Measurements from ENCODE around the gene DSCAM. TPM values are rescaled to one million over a fixed set of nuclear protein-coding genes. Genes with fewer than 3 reads are reported as not detected.
"Not testable (repeated sequence)": the region's sequence is repeated elsewhere in the genome, so short reads cannot be mapped to it uniquely, and the experiment has no call there.

DSCAM gene, protein sequence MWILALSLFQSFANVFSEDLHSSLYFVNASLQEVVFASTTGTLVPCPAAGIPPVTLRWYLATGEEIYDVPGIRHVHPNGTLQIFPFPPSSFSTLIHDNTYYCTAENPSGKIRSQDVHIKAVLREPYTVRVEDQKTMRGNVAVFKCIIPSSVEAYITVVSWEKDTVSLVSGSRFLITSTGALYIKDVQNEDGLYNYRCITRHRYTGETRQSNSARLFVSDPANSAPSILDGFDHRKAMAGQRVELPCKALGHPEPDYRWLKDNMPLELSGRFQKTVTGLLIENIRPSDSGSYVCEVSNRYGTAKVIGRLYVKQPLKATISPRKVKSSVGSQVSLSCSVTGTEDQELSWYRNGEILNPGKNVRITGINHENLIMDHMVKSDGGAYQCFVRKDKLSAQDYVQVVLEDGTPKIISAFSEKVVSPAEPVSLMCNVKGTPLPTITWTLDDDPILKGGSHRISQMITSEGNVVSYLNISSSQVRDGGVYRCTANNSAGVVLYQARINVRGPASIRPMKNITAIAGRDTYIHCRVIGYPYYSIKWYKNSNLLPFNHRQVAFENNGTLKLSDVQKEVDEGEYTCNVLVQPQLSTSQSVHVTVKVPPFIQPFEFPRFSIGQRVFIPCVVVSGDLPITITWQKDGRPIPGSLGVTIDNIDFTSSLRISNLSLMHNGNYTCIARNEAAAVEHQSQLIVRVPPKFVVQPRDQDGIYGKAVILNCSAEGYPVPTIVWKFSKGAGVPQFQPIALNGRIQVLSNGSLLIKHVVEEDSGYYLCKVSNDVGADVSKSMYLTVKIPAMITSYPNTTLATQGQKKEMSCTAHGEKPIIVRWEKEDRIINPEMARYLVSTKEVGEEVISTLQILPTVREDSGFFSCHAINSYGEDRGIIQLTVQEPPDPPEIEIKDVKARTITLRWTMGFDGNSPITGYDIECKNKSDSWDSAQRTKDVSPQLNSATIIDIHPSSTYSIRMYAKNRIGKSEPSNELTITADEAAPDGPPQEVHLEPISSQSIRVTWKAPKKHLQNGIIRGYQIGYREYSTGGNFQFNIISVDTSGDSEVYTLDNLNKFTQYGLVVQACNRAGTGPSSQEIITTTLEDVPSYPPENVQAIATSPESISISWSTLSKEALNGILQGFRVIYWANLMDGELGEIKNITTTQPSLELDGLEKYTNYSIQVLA (N-terminal part only)
- total RNA-seq, result not detected
- polyA plus RNA-seq, result under 0.01 TPM
- long read RNA-seq, donor 1, result 0 reads
- long read RNA-seq, donor 2, result 0 reads
- long read RNA-seq, donor 3, result 0 reads
- long read RNA-seq, donor 4, result 0 reads

- ATAC-seq (no peak), DNase-seq (no peak)
- Histone ChIP-seq H3K27ac (ENCODE audit: low read length) (no peak within 1 kb of the TSS), H3K27me3 (ENCODE audit: control insufficient read depth, insufficient read depth) (no peaks in the 10 kb centered on the region), H3K4me1 (ENCODE audit: control insufficient read depth, insufficient read depth, low read length) (no peaks in the 10 kb centered on the region), H3K4me3 (ENCODE audit: low read length) (peak within 1 kb of the TSS; percentile 33), H3K9me3 (ENCODE audit: control insufficient read depth, low read length) (no peaks in the 10 kb centered on the region)
- WGBS, result 2% methylated on average over 94 of the region's 94 CpGs
- intact Hi-C loops (cut with DNase I), result loop anchor here in 1 of 4 donors (10.0 kb wide), 1 partner anchor 382 kb away; no protein-coding TSS in a partner anchor
Observed at GRCh38 chr21:40846587-40847411, at the start of gene DSCAM. Gene DSCAM (minus strand): TSS chr21:40847158. CDS start chr21:40846661, 497 bp downstream.

- H3K27ac ChIP-seq (ENCODE audit: low read length); intact Hi-C loops (cut with DNase I); DNase-seq; H3K9me3 ChIP-seq (ENCODE audit: control insufficient read depth, low read length); ATAC-seq; H3K4me1 ChIP-seq (ENCODE audit: control insufficient read depth, insufficient read depth, low read length); H3K27me3 ChIP-seq (ENCODE audit: control insufficient read depth, insufficient read depth); H3K4me3 ChIP-seq (ENCODE audit: low read length): not testable (repeated sequence)
- 91% methylated on average over 3 of the region's 3 CpGs for WGBS
Observed at GRCh38 chr21:40895697-40896096, 48.7 kb upstream of the DSCAM start.

GRCh38 chr21:40886931-40887330, 40.0 kb upstream of the DSCAM start:
- intact Hi-C loops (cut with DNase I), result no loop called here
- ATAC-seq (no peak), DNase-seq (no peak)
- H3K27me3 ChIP-seq (ENCODE audit: control insufficient read depth, insufficient read depth), result no peaks in the 10 kb centered on the region
- no peaks in the 10 kb centered on the region for H3K9me3 ChIP-seq (ENCODE audit: control insufficient read depth, low read length)
- H3K4me3 ChIP-seq (ENCODE audit: low read length), result no peak overlapping the region
- 82% methylated on average over 4 of the region's 4 CpGs for WGBS
- H3K27ac ChIP-seq (ENCODE audit: low read length), result no peak overlapping the region
- H3K4me1 ChIP-seq (ENCODE audit: control insufficient read depth, insufficient read depth, low read length), result no peaks in the 10 kb centered on the region

DNA sequence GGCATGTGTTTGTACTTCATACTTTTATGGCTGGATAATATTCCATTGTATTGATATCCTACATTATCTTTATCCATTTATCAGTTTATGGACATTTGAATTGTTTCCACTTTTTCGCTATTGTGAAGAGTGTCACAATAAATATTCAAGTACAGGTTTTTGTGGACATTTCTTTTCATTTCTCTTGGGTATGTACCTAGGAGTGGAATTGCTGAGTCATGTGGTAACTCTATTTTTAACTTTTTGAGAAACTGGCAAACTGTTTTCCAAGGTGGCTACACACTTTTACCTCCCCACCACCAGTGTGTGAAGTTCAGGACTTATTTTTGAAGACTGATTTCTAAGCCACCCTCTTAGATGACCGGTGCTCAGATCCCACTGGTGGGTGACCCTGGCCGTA, 39.0 kb upstream of the DSCAM start:
- no peak overlapping the region for H3K27ac ChIP-seq (ENCODE audit: low read length)
- WGBS, result 93% methylated on average over 3 of the region's 3 CpGs

GRCh38 chr21:40882192-40882915, 35.4 kb upstream of the DSCAM start:
- no peak overlapping the region for H3K27ac ChIP-seq (ENCODE audit: low read length)
- no peak overlapping the region for H3K4me3 ChIP-seq (ENCODE audit: low read length)
- intact Hi-C loops (cut with DNase I), result no loop called here
- DNase-seq (no peak), ATAC-seq (no peak)
- no peaks in the 10 kb centered on the region for H3K4me1 ChIP-seq (ENCODE audit: control insufficient read depth, insufficient read depth, low read length)
- WGBS, result 83% methylated on average over 7 of the region's 7 CpGs
- no peaks in the 10 kb centered on the region for H3K27me3 ChIP-seq (ENCODE audit: control insufficient read depth, insufficient read depth)
- no peaks in the 10 kb centered on the region for H3K9me3 ChIP-seq (ENCODE audit: control insufficient read depth, low read length)

More for the DNA sequence above, 39.0 kb upstream of the DSCAM start:
- no peak for ATAC-seq
- DNase-seq, result no peak
- no peaks in the 10 kb centered on the region for H3K27me3 ChIP-seq (ENCODE audit: control insufficient read depth, insufficient read depth)
- no peaks in the 10 kb centered on the region for H3K4me1 ChIP-seq (ENCODE audit: control insufficient read depth, insufficient read depth, low read length)
- intact Hi-C loops (cut with DNase I), result no loop called here
- H3K9me3 ChIP-seq (ENCODE audit: control insufficient read depth, low read length), result no peaks in the 10 kb centered on the region
- no peak overlapping the region for H3K4me3 ChIP-seq (ENCODE audit: low read length)

DNA sequence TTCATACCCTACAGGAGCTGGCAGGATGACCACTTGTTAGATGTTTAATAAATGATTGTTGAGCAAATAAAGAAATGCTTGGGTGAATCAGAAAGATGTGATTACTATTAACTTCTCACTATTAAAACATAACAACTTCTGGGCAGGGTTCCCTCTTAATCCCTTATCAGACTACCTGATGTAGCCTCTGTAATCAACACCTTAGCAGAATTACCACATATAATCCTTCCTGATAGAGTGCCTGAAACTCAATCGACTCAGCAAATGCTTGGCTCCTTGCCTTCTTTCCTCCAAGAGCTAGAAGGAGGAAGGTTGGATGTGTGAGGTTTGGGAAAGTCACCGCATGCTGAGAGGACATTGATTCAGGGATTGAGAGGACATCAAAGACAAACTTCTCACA, 34.8 kb upstream of the DSCAM start:
- ATAC-seq, result no peak
- WGBS, result 66% methylated on average over 2 of the region's 2 CpGs
- Histone ChIP-seq H3K4me3 (ENCODE audit: low read length) (no peak overlapping the region), H3K9me3 (ENCODE audit: control insufficient read depth, low read length) (no peaks in the 10 kb centered on the region), H3K27ac (ENCODE audit: low read length) (no peak overlapping the region), H3K27me3 (ENCODE audit: control insufficient read depth, insufficient read depth) (no peaks in the 10 kb centered on the region), H3K4me1 (ENCODE audit: control insufficient read depth, insufficient read depth, low read length) (no peaks in the 10 kb centered on the region)
- intact Hi-C loops (cut with DNase I), result no loop called here
- no peak for DNase-seq

- Histone ChIP-seq H3K4me3 (ENCODE audit: low read length) (no peak overlapping the region), H3K27me3 (ENCODE audit: control insufficient read depth, insufficient read depth) (no peaks in the 10 kb centered on the region), H3K4me1 (ENCODE audit: control insufficient read depth, insufficient read depth, low read length) (no peaks in the 10 kb centered on the region), H3K27ac (ENCODE audit: low read length) (no peak overlapping the region), H3K9me3 (ENCODE audit: control insufficient read depth, low read length) (no peaks in the 10 kb centered on the region)
- DNase-seq, result no peak
- WGBS, result 97% methylated on average over 1 of the region's 1 CpG
- intact Hi-C loops (cut with DNase I), result no loop called here
- no peak for ATAC-seq
Observed at GRCh38 chr21:40871099-40871498, 24.1 kb upstream of the DSCAM start.

GRCh38 chr21:40863839-40864238, 16.9 kb upstream of the DSCAM start:
- no peak overlapping the region for H3K27ac ChIP-seq (ENCODE audit: low read length)
- H3K4me3 ChIP-seq (ENCODE audit: low read length), result no peak overlapping the region
- H3K27me3 ChIP-seq (ENCODE audit: control insufficient read depth, insufficient read depth), result no peaks in the 10 kb centered on the region
- DNase-seq (no peak), ATAC-seq (no peak)
- intact Hi-C loops (cut with DNase I), result no loop called here
- H3K4me1 ChIP-seq (ENCODE audit: control insufficient read depth, insufficient read depth, low read length), result no peaks in the 10 kb centered on the region
- 89% methylated on average over 4 of the region's 4 CpGs for WGBS
- H3K9me3 ChIP-seq (ENCODE audit: control insufficient read depth, low read length), result no peaks in the 10 kb centered on the region

DNA sequence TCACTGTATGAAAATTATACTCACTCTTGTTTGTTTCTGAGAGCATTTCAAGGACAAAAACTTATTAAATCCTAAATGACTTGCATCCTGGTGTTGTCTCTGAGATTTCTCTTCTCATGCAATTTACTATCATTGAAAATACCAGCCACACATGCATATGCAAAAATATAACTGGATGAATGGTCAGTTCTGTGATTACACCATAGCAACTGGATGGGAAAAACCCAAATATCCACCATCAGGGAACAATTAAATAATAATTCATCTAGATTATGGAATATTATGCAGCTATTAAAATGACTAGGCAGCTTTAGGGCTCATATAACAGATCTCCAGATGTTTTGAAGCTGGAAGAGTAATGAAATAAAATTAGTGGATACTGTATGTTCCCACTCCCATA, 11.6 kb upstream of the DSCAM start:
- Histone ChIP-seq H3K4me3 (ENCODE audit: low read length) (no peak overlapping the region), H3K27ac (ENCODE audit: low read length) (no peak overlapping the region), H3K27me3 (ENCODE audit: control insufficient read depth, insufficient read depth) (no peaks in the 10 kb centered on the region), H3K9me3 (ENCODE audit: control insufficient read depth, low read length) (no peaks in the 10 kb centered on the region), H3K4me1 (ENCODE audit: control insufficient read depth, insufficient read depth, low read length) (no peaks in the 10 kb centered on the region)
- intact Hi-C loops (cut with DNase I), result no loop called here
- DNase-seq, result no peak
- ATAC-seq, result no peak

Data from right cardiac atrium (tissue), 5 donors.